ENCODE data around the gene NOP56.

The NOP56 gene, protein sequence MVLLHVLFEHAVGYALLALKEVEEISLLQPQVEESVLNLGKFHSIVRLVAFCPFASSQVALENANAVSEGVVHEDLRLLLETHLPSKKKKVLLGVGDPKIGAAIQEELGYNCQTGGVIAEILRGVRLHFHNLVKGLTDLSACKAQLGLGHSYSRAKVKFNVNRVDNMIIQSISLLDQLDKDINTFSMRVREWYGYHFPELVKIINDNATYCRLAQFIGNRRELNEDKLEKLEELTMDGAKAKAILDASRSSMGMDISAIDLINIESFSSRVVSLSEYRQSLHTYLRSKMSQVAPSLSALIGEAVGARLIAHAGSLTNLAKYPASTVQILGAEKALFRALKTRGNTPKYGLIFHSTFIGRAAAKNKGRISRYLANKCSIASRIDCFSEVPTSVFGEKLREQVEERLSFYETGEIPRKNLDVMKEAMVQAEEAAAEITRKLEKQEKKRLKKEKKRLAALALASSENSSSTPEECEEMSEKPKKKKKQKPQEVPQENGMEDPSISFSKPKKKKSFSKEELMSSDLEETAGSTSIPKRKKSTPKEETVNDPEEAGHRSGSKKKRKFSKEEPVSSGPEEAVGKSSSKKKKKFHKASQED

DNA sequence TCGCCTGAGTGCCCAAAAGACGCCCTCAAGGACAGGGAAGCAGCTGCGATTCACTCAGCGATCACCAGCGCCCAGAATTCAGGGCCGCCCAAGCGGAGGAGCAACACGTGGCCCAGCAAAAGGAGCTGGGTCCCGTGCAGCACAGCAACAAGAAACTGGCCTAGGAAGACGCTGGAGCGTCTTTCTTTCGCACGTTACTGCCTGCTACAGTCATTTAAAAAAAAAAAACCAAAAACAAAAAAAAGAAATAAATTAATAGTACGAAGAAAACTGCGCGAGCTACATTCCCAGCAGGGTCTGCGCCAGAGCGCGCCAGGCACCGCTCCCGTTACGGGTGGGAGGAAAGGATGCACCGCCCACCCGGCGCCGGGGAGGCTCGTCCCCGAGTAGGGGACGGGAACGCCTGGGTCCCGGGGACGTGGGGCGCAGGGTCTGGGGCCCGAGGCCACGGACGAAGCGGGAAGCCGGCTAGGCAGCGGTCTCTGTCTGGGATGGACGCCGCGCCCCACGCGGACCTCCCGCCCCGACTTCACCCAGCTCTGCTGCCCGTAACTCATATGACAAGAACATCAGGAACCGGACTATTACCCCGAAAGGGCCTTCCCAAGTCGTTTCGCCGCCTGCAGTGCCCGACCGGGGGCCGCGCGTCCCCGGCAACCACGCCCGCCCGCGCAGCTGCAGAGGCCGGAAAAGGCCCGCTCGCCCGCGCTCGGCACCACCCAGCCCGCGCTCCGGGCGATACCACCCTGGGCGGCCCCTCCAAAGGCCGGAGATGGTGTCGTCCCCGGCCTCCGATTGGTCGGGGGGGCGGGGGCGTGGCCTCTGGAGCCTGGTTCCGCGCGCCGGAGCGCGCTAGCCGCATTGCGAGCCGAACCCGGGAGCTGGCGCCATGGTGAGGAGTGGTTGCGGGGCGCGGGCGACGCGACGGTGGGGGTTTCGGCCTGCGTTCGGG is at the start of gene NOP56:
NOP56 (plus strand) TSS at position 861 of the 952 bp plus-strand sequence; CDS start at position 890, 29 bp downstream.
- DNase-seq (ENCODE audit: low read depth), result peak; percentile 94
- peak within 1 kb of the TSS; percentile 98 for H3K4me3 ChIP-seq (ENCODE audit: low read depth, low read length)
- TF ChIP-seq, protein P1, sequence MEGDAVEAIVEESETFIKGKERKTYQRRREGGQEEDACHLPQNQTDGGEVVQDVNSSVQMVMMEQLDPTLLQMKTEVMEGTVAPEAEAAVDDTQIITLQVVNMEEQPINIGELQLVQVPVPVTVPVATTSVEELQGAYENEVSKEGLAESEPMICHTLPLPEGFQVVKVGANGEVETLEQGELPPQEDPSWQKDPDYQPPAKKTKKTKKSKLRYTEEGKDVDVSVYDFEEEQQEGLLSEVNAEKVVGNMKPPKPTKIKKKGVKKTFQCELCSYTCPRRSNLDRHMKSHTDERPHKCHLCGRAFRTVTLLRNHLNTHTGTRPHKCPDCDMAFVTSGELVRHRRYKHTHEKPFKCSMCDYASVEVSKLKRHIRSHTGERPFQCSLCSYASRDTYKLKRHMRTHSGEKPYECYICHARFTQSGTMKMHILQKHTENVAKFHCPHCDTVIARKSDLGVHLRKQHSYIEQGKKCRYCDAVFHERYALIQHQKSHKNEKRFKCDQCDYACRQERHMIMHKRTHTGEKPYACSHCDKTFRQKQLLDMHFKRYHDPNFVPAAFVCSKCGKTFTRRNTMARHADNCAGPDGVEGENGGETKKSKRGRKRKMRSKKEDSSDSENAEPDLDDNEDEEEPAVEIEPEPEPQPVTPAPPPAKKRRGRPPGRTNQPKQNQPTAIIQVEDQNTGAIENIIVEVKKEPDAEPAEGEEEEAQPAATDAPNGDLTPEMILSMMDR (conservative IDR thresholded peaks at IDR 0.05; ENCODE audit: low read depth, low read length), result no peak

DNA sequence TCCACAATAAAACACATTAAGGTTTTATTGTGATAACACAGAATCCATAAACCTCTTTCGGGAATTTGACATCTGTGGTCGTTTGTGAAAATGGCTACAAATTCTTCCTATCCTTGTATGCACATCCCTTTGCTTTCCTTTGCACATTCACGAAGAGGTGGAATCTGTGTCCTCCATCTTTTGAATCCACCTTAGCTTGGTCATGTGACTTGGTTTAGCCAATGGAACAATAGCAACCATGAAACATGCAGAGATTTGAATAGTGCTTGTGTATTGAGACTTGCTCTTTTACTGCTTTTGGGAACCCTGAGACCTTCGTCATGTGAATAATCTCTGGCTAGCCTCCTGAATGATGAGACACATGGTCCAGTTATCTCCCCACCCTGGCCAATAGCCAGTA is 49.7 kb upstream of the NOP56 start:
- no peak for DNase-seq (ENCODE audit: low read depth)
- no peak overlapping the region for H3K4me3 ChIP-seq (ENCODE audit: low read depth, low read length)
- TF ChIP-seq, protein P1 (conservative IDR thresholded peaks at IDR 0.05; ENCODE audit: low read depth, low read length), result no peak

DNA sequence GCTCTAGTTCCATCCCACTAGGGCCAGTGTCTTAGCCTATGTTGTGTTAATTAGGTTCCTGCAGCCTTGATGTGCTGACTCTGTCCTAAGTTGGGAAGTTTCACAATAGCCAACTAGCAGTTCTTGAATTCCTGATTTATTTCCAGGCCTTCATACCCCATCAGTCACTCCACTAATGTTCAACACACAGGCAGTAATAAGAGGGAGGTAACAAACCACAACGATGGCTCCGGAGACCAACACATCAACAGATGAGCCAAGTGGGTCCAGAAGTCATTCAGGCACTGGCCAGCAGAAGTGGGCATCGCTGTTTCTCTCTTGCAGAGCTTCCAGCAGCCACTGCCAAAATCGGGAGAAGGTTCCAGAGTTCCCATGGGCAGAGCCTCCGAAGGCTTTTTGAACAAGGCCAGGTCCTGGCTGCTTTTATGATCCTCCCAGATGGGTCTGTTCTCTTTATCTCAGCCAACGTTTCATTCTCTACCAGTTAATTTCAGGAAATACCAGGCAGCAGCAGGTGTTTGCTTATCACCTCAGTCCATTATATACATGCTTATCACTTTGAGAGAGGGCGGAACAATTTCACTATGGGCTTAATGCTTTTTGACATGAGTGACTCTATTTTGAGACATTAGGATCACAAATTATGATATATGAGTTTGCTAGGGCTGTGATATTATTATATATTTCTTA is 48.5 kb upstream of the NOP56 start:
- no peak for DNase-seq (ENCODE audit: low read depth)
- H3K4me3 ChIP-seq (ENCODE audit: low read depth, low read length), result no peak overlapping the region
- TF ChIP-seq, protein P1 (conservative IDR thresholded peaks at IDR 0.05; ENCODE audit: low read depth, low read length), result no peak

DNA sequence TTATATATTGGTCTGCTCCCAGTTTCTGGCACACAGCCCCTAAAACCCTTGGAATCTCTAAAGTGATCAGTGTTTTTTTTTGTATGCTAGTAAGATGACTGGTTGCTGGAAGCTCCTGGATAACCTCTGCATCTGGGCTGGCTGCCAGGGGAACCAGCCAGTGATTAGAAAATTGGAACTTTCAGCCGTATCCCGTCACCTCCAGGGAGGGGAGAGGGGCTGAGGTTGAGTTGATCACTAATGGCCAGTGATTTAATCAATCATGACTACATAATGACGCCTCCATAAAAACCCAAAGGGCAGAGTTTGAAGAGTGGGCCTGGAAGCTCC is 48.0 kb upstream of the NOP56 start:
- DNase-seq (ENCODE audit: low read depth), result no peak
- no peak overlapping the region for H3K4me3 ChIP-seq (ENCODE audit: low read depth, low read length)
- TF ChIP-seq, protein P1 (conservative IDR thresholded peaks at IDR 0.05; ENCODE audit: low read depth, low read length), result no peak

DNA sequence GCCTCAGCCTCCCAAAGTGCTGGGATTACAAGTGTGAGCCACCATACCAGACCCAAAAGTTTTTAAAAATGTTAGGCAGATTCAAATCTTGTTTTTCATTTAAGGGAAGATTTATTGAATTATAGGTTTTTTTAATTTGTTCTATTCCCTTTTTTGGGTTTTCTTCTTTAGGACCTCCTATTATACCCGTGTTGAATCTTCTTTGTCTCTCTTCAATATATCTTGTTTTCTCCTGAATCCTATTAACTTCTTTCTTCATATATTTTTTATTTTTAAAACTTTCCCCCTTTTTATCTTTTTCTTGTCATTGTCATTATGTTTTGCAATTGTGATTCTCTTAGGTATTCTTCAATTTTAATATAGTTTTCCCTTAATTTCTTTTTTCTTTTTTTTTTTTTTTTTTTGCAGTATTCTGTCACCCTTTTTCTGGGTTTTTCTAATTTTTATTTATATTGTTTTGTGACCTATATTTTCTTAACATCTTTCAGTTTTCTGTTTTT is 45.9 kb upstream of the NOP56 start:
- TF ChIP-seq, protein P1 (conservative IDR thresholded peaks at IDR 0.05; ENCODE audit: low read depth, low read length), result no peak
- peak; percentile 7 for DNase-seq (ENCODE audit: low read depth)
- no peak overlapping the region for H3K4me3 ChIP-seq (ENCODE audit: low read depth, low read length)

DNA sequence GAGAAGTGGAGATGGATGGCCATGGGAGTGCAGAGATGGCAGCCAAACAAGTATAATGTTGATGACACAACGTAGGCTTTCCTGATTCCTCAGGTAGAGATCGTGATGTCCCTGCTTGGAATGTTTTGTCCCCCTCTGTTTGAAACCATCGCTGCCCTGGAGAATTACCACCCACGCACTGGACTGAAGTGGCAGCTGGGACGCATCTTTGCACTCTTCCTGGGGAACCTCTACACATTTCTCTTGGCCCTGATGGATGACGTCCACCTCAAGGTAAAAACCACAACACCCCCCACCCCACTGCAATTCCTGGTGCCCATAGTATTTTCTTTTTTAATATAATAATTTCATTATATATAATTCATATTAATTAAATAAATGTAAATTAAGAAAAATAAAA is 42.1 kb upstream of the NOP56 start:
- DNase-seq (ENCODE audit: low read depth), result no peak
- TF ChIP-seq, protein P1 (conservative IDR thresholded peaks at IDR 0.05; ENCODE audit: low read depth, low read length), result no peak
- no peak overlapping the region for H3K4me3 ChIP-seq (ENCODE audit: low read depth, low read length)

Data from choroid plexus epithelial cell (primary cell).